ENCODE measurements around the gene NELFCD. TPM values are rescaled to one million over a fixed set of nuclear protein-coding genes. Genes with fewer than 3 reads are reported as not detected.

NELFCD gene
- total and polyA plus RNA-seq, 10 of the 15 experiments (the other 5 are each of a cell fraction or from before 2014, with no cell fraction given) = 8.9 to 109 (median 82.9) TPM

GRCh38 chr20:59006167-59006863, 25.3 kb downstream of the NELFCD start (continued):
- peak; percentile 25 for TF ChIP-seq POLR2A (IDR thresholded peaks at IDR 0.05; ENCODE audit: low read depth, low read length)
- TF ChIP-seq MLLT1 (IDR thresholded peaks at IDR 0.05) = no peak
- TF ChIP-seq E2F8 (IDR thresholded peaks at IDR 0.05; ENCODE audit: low read depth, partially characterized antibody) = no peak
- no peak for TF ChIP-seq BACH1 (IDR thresholded peaks at IDR 0.05; ENCODE audit: borderline replicate concordance)
- TF ChIP-seq RUNX3 (IDR thresholded peaks at IDR 0.05; ENCODE audit: low read length) = 0 out of 2 replicates have a peak, but pooled peaks have one; percentile 3
- no peak for TF ChIP-seq HSF1 (IDR thresholded peaks at IDR 0.05; ENCODE audit: low read depth, low read length)
- no peak for TF ChIP-seq FOXM1 (IDR thresholded peaks at IDR 0.05; ENCODE audit: low read depth, low read length)
- TF ChIP-seq SMAD5 (IDR thresholded peaks at IDR 0.05; ENCODE audit: low read depth) = no peak
- no peak for TF ChIP-seq SUZ12 (IDR thresholded peaks at IDR 0.05; ENCODE audit: unreplicated experiment)
- no peak for TF ChIP-seq RAD21 (IDR thresholded peaks at IDR 0.05; ENCODE audit: insufficient read depth, low read depth, low read length)
- no peak for TF ChIP-seq E4F1 (IDR thresholded peaks at IDR 0.05; ENCODE audit: borderline replicate concordance, partially characterized antibody)
- TF ChIP-seq SUPT20H (IDR thresholded peaks at IDR 0.05; ENCODE audit: borderline replicate concordance, control insufficient read depth, low read depth, low read length) = no peak
- TF ChIP-seq CBFB (IDR thresholded peaks at IDR 0.05; ENCODE audit: low read depth) = peak; percentile 21; the same call in 1 of the 2 replicates
- TF ChIP-seq ESRRA (IDR thresholded peaks at IDR 0.05; ENCODE audit: low read length) = no peak
- TF ChIP-seq CHD2 (IDR thresholded peaks at IDR 0.05; ENCODE audit: borderline replicate concordance, low read depth, low read length) = 0 out of 2 replicates have a peak, but pooled peaks have one; percentile 30
- TF ChIP-seq ZNF207 (IDR thresholded peaks at IDR 0.05; ENCODE audit: borderline replicate concordance) = no peak
- TF ChIP-seq GATAD2B (conservative IDR thresholded peaks at IDR 0.05; ENCODE audit: low read depth) = no peak
- no peak for TF ChIP-seq EZH2 (IDR thresholded peaks at IDR 0.05; ENCODE audit: borderline replicate concordance, control insufficient read depth, low read depth, low read length)
- no peak for TF ChIP-seq BRCA1 (IDR thresholded peaks at IDR 0.05; ENCODE audit: low read depth, low read length)
- no peak for TF ChIP-seq SMAD1 (IDR thresholded peaks at IDR 0.05; ENCODE audit: low read depth, partially characterized antibody)
